ENCODE data around the gene TUBA3E. TPM values are rescaled to one million over a fixed set of nuclear protein-coding genes. Genes with fewer than 3 reads are reported as not detected.
A peak's percentile ranks its signal among the peaks of the same experiment; 100 is the strongest.
"Not testable (repeated sequence)": the region's sequence is repeated elsewhere in the genome, so short reads cannot be mapped to it uniquely, and the experiment has no call there.

Gene TUBA3E
- polyA plus RNA-seq, 1 donor from 2014 or later, result not detected

DNA sequence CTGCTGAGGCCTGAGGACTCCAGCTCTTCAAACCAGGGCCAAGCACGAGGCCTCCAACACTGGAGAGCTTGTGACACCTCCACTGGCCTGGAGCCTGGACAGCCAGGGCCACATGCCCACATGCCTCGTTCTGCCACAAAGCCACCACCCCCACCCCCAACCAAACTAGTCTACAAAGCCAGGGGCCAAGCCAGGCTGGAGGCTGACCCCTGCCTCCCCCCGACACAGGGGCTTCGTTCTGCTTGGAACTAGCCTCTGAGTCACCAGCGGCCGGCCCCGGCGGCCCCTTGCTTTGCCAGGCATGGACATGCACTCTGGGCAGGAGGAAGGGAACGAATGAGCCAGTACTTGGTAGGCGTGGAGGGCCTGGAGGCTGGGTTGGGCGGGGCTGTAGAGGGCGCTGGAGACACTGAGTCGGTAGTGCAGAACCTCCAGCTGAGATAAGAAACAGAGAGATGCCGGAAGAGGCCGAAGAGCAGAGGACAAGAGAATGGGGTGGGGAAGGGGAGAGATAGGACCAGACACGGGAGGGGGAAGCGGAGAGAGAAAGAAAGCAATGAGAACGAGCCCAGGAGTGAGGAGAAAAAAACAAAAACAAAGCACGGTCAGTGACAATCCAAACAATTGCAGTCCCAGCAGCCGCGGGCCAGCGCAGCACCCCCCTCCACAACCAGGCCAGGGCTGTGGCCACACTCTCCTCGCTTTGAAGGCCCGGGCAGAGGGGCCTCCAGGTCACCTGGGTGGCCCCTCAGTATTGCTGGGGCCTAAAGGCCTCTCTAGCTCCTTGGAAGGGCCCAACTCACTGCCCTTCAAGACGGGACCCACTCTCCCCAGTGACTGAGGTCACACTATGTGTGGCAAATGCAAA lies 37.2 kb downstream of the TUBA3E start:
- not testable (repeated sequence) for H3K9me3 Mint-ChIP-seq, H3K27ac Mint-ChIP-seq, H3K27me3 Mint-ChIP-seq, H3K36me3 Mint-ChIP-seq
- Mint-ChIP-seq H3K4me3 (peak overlapping the region in 1 of 4 donors; percentile 23), H3K4me1 (peaks cover 15 to 19% (median 16%) of the 10 kb centered on the region in 3 donors)

DNA sequence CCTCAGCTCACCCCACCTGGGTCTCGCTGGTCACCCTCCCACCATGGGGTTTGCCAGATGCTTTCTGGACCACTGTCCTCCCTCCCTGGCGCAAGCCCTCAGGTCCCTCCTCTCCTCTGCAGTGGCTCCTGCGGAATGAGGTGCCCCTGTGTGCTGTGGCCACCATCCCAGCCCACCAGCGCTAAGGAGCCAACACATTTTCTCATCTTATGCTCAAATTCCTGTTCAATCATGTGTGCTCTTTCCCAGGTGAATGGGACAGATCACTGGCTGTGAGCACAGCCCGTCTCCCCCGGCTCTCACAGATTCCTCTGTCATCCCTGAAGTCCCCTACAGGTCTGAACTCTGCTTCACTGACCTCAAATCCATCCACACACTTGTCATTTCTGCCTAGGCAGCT lies 38.1 kb downstream of the TUBA3E start:
- Mint-ChIP-seq H3K4me3 (peak overlapping the region in 1 of 4 donors; percentile 76), H3K27ac (peak overlapping the region in 2 of 3 donors; percentile 27 to 85), H3K9me3 (no peaks in the 10 kb centered on the region), H3K4me1 (peaks cover 15 to 19% (median 16%) of the 10 kb centered on the region in 3 donors), H3K27me3 (no peaks in the 10 kb centered on the region), H3K36me3 (no peaks in the 10 kb centered on the region)

DNA sequence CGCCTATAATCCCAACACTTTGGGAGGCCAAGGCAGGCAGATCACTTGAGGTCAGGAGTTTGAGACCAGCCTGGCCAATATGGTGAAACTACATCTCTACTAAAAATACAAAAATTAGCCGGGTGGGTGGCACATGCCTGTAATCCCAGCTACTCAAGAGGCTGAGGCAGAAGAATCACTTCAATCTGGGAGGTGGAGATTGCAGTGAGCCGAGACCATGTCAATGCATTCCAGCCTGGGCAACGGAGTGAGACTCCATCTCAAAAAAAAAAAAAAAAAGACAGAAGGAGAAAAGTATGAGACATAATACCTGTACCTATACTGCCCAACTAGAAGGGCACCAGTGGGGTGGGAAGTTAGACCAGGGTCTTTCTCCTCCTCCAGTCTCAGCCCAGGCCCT lies 38.9 kb downstream of the TUBA3E start:
- Mint-ChIP-seq H3K4me1 (peaks cover 15 to 19% (median 16%) of the 10 kb centered on the region in 3 donors), H3K27ac (peak overlapping the region; percentile 46 to 98 (median 85))
- H3K4me3 Mint-ChIP-seq, H3K27me3 Mint-ChIP-seq, H3K36me3 Mint-ChIP-seq, H3K9me3 Mint-ChIP-seq: not testable (repeated sequence)

DNA sequence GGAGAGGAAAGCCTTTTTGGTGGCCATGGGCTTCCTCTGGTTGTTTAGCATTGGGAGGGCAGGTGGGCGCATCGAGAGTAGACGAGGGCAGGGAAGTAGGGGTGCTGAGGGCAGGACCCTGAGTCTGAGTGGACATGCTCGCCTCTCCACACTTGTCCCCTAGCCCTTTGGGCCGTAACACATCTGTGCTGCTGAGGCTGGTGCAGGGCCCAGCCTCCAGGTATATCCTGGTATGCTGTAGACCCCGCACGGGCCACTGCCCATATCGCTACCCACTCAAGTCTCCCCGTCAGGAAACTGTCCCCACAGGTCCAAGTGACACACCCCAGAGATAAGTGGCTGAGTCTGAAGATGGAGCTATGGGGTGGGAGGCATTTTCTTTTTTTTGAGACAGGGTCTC lies 39.6 kb downstream of the TUBA3E start:
- Mint-ChIP-seq H3K27ac (peak overlapping the region; percentile 95 to 98 (median 98)), H3K9me3 (no peaks in the 10 kb centered on the region), H3K4me1 (peaks cover 15 to 19% (median 16%) of the 10 kb centered on the region in 3 donors), H3K36me3 (no peaks in the 10 kb centered on the region), H3K27me3 (no peaks in the 10 kb centered on the region), H3K4me3 (peak overlapping the region in 2 of 4 donors; percentile 62 to 86)

DNA sequence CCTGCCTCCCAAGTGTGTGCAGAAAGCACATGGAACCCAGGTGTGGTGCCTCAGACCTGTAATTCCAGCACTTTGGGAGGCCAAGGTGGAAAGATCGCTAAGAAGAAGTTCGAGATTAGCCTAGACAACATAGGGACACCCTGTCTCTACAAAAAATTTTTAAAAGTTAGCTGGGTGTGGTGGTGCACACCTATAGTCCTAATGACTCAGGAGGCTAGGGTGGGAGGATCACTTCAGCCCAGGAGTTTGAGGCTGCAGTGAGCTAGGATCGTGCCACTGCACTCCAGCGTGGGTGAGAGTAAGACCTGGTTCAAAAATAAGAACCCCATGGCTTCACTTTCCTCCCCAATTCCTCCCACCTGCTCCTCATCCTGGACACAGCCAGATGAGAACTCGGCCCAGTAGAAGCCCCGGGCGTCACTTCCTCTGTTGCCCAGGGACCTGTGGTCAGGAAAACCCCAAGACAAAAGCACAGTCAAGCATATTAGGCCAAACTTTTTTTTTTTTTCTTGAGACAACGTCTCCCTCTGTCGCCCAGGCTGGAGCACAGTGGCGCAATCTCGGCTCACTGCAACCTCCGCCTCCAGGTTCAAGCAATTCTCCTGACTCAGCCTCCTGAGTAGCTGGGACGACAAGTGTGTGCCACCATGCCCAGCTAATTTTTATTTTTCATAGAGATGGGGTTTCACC lies 40.3 kb downstream of the TUBA3E start:
- H3K9me3 Mint-ChIP-seq, H3K36me3 Mint-ChIP-seq, H3K27me3 Mint-ChIP-seq: not testable (repeated sequence)
- peak overlapping the region; percentile 95 to 98 (median 98) for H3K27ac Mint-ChIP-seq
- peaks cover 15 to 19% (median 16%) of the 10 kb centered on the region in 3 donors for H3K4me1 Mint-ChIP-seq
- H3K4me3 Mint-ChIP-seq, result peak overlapping the region; percentile 12 to 86 (median 53)

DNA sequence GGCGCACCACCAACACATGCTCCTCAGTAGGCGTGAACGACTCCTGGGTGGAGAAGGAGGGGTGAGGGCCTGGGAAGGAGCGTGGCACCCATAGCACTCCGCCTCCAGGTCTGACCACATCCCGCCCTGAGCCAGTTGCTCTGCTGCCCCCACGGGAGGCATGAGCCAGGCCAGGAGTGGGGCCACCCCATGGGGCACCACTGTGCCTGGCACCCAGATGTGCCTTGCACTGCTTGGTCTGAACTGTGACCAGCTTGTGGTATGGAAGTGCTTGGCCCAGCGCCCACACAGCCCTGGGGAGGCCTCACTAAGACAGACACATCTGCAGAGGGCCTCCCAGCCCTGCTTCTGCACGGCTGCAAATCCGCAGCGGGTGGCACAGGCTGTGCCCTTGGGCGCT lies 40.9 kb downstream of the TUBA3E start:
- not testable (repeated sequence) for H3K27me3 Mint-ChIP-seq
- H3K4me3 Mint-ChIP-seq, result peak overlapping the region in 2 of 4 donors; percentile 62 to 86

DNA sequence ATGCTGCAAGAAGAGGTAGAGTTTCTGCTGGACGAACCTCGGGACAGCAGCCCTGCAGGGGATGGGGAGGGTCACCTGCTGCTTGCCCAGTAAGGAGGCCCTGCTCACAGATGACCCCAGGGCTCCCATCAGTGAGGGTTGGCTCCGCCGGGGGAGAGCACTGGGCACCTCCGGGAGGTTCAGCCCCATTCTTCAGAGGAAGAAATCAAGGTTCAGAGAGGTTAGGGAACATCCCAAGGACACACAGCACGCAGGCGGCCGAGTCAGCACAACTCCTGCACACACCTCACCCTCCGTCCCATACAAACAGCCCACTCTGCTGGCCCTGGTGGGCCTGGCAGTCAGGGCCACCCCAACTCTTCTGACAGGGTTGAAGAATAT lies 41.6 kb downstream of the TUBA3E start:
- no peaks in the 10 kb centered on the region for H3K27me3 Mint-ChIP-seq
- peaks cover 15 to 19% (median 16%) of the 10 kb centered on the region in 3 donors for H3K4me1 Mint-ChIP-seq
- no peaks in the 10 kb centered on the region for H3K36me3 Mint-ChIP-seq
- peak overlapping the region; percentile 69 to 98 (median 76) for H3K27ac Mint-ChIP-seq
- peak overlapping the region in 1 of 4 donors; percentile 55 for H3K4me3 Mint-ChIP-seq
- no peaks in the 10 kb centered on the region for H3K9me3 Mint-ChIP-seq

More for the DNA sequence above, 40.9 kb downstream of the TUBA3E start:
- Mint-ChIP-seq H3K27ac (peak overlapping the region; percentile 95 to 98 (median 98)), H3K4me1 (peaks cover 15 to 19% (median 16%) of the 10 kb centered on the region in 3 donors)
- not testable (repeated sequence) for H3K9me3 Mint-ChIP-seq, H3K36me3 Mint-ChIP-seq

DNA sequence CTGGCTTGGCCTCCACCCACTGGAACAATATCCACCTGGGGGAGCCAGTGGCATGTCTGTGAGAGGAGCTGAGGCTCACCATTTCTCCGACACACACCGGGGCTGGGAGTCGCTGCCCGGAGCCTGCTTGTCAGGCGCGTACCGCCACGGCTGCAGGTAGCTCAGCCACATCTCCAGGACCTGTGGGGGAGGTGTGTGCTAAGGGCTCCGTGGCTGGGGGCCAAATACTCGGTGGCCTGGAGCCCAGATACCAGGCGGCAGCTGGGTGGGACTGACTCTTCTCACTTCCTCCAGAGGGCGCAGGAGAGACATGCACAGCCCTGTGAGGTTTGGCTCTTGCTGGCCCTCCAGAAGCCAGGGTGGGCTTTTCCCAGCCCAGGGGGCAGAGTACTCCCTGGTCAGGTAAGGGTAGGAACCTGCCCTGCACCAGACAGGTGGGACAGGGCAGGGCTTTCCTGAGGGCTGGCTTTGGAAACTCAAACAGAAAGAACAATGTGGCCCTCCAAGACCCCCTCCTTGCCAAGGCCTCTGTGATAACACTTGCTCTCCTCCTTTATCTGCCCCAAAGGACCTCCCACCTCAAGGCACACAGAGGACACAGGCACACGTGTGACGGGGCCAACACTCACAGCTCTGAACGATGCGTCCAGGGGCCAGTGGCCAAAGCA lies 42.1 kb downstream of the TUBA3E start:
- Mint-ChIP-seq H3K4me1 (peaks cover 15 to 19% (median 16%) of the 10 kb centered on the region in 3 donors), H3K4me3 (peak overlapping the region in 1 of 4 donors; percentile 55), H3K27ac (peak overlapping the region; percentile 27 to 98 (median 78))
- H3K9me3 Mint-ChIP-seq, H3K36me3 Mint-ChIP-seq, H3K27me3 Mint-ChIP-seq: not testable (repeated sequence)

DNA sequence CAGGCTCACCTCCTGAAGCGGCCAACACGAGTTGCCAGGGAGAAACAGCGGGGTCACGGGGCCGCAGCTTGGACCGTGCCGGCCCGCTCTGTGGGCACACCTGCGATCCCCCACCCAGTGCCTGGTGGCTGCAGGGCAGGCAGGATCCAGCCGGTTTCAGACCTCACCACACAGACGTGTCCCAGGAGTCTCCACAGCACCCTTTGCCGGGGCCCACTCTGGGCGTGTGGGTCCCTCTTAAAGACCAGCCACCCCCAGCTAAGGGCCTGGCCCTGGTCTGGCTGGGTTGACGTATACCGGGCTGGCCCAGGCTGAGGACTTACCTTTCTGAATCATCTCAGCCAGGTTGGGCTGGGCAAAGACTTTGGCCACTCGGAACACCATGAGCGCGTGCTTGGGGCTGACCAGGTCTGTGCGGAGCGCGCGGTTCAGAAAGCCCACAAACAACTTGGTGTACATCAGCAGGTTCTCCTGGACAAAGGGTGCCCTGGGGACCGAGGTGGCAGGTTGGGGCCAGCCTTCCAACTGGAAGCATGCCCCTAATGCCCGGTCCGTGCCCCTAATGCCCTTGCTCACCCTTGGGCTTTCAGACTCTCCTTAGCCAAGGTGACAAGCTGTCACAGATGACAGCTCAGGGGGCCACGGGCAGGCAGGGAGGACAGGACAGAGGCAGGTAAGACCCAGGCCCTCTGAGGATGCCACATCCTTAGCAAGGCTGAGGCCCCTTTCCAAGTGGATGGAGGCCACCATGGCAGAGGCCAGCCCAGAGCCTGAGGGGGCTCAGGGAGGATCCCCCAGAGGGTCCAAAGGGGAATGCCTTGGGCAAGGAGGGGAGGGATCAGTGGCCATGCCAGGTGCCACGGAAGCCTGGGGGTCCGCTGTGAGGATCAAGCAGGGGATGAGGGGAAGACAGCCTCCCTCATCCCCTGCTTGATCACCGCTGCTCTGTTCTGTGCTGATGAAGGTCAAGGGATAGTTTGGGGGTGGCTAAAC lies 43.2 kb downstream of the TUBA3E start:
- no peaks in the 10 kb centered on the region for H3K27me3 Mint-ChIP-seq
- no peaks in the 10 kb centered on the region for H3K9me3 Mint-ChIP-seq
- H3K4me1 Mint-ChIP-seq, result peaks cover 15 to 19% (median 16%) of the 10 kb centered on the region in 3 donors
- H3K4me3 Mint-ChIP-seq, result no peak overlapping the region
- H3K27ac Mint-ChIP-seq, result peak overlapping the region; percentile 27 to 78 (median 48)
- H3K36me3 Mint-ChIP-seq, result no peaks in the 10 kb centered on the region

DNA sequence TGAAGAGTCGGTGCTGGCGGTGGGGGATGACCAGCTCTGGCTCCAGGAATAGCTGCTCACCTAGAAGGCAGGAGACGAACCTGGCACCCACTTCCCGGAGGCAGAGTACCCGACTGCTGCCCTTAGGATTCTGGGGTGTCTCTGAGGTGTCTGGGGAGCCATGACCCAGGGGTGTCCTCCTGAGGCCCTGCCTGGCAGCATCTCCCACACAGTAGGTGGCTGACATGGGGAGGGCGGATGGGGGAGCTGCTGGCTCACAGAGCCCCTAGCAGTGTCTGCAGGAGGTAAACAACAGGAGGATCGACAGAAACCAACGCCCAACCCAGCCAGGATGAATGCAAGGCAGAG lies 43.8 kb downstream of the TUBA3E start:
- peaks cover 15 to 19% (median 15%) of the 10 kb centered on the region in 3 donors for H3K4me1 Mint-ChIP-seq
- H3K27me3 Mint-ChIP-seq, H3K9me3 Mint-ChIP-seq, H3K36me3 Mint-ChIP-seq, H3K27ac Mint-ChIP-seq, H3K4me3 Mint-ChIP-seq: not testable (repeated sequence)

DNA sequence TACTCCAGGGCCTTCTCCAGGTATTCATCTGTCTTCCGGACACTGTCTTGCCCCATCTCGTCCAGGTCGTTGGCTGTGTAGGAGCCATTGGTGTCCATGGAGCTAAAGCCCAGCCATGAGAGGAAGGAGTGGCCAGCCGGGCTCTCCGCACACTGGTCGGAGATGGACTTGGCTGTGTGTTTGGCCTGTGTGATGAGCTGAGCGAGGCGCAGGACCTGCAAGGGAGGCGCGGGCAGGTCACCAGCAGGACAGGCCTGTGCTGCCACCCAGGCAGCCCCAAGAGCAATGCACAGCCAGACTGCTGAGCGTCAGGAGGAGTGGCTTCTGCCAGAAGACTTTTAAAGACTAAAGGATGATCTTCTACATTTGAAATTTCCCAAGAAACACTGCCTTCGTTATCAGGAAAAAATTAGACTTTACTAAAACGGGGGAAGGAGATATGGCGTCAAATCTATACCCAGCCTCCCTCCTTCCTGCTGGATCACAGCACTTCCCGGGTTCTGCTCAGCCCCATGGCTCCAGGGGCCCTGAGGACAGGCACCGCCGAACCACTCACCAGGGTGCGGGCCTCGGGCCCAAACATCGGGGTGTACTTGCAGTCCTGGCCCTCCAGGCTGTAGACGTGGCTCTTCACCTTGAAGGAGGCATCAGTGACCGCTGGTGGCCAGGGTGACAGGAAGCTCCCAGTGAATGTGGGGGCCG lies 44.4 kb downstream of the TUBA3E start:
- H3K9me3 Mint-ChIP-seq, H3K27me3 Mint-ChIP-seq, H3K36me3 Mint-ChIP-seq, H3K4me3 Mint-ChIP-seq, H3K27ac Mint-ChIP-seq: not testable (repeated sequence)
- H3K4me1 Mint-ChIP-seq, result peaks cover 15 to 19% (median 15%) of the 10 kb centered on the region in 3 donors

DNA sequence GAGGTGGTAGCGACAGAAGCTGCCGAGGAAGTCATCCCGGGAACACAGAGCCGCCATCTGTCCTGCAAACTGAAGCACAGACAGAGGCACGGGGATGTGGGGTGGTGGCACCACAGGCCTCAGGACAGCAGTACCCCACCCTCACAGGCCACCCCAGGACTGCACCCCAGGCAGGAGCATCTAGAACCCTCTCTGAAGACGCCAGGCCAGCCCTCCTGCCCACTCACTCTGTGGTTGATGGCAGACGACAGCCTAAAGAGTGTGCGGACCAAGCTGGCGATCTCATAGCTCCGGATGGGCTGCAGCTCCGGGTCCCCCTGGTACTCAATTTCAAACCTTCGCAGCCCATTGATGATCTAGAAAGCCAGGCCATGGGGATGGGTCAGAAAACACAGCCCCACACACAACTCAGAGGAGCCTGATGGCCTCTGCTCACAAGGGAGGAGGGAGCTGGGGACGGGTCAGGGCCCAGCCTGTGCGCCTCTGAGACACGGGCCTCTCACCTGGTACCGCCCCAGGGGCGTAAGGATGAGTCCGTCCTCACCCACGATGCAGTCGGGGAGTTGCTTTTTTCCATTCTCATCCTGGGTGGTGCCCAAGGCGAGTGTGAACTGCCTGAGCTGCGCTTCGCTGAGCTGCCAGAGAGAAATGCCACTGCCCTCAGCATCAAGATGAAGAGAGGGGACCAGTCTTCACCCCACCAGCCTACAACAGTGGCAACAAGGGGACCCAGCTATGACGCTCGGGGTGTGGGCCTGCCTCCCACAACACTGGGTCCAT lies 45.2 kb downstream of the TUBA3E start:
- Mint-ChIP-seq H3K27ac (no peak overlapping the region), H3K9me3 (no peaks in the 10 kb centered on the region), H3K27me3 (no peaks in the 10 kb centered on the region), H3K4me1 (peaks cover 7 to 15% (median 9%) of the 10 kb centered on the region in 3 donors), H3K36me3 (no peaks in the 10 kb centered on the region), H3K4me3 (no peak overlapping the region)

DNA sequence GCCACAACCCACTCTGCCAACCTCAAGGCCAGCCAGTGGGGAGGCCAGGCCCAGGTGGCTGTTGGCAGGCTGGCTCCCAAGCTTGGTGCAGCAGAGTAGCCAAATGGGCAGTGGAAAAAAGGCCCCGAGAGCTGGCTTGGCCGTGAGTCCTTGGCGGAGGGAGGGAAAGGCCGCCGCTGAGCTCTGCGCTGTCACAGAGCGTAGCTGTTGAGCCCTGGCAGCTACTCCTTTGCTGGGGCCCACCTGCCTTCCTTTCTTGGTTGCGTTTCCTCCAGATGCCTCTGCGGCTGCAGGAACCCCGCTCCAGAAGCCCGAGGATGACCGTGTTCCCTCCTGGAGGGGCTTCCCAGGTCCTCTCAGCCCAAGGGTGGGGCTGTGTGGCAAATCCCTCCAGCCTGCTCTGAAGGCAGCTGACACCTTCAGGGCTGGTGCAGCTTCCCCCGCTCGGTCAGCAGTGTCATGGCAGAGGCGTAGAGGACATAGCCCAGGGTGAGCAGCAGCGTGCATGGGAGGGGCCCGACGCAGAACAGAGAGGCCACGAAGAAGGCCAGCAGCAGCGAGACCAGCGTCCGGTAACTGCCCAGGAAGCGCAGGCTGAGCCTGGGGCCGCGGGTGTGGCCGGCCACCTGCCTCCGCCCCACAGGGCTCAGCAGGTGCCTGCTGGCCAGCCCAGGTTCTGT lies 46.0 kb downstream of the TUBA3E start:
- not testable (repeated sequence) for H3K4me1 Mint-ChIP-seq, H3K9me3 Mint-ChIP-seq, H3K36me3 Mint-ChIP-seq, H3K27ac Mint-ChIP-seq, H3K4me3 Mint-ChIP-seq, H3K27me3 Mint-ChIP-seq

Data from IgD-negative memory B cell (primary cell).